Measurements from ENCODE around the gene ARCN1. TPM values are rescaled to one million over a fixed set of nuclear protein-coding genes. Genes with fewer than 3 reads are reported as not detected.

ARCN1 gene
- total and polyA plus RNA-seq, 2 donors from 2014 or later = 64.7 to 107 TPM

GRCh38 chr11:118524757-118525470 is 47.3 kb upstream of the ARCN1 start:
- Histone ChIP-seq H3K27ac (ENCODE audit: low read depth in 2 of 2, low read length in 2 of 2) (no peak overlapping the region), H3K9ac (ENCODE audit: low read length in 3 of 3) (no peak overlapping the region), H3K4me1 (ENCODE audit: control insufficient read depth in 2 of 3, insufficient read depth in 2 of 3, low read depth in 1 of 3, low read length in 3 of 3) (peaks cover 0 to 18% (median 12%) of the 10 kb centered on the region in 3 donors), H3K27me3 (ENCODE audit: control insufficient read depth, insufficient read depth, low read length) (no peaks in the 10 kb centered on the region), H3K9me3 (ENCODE audit: control insufficient read depth in 2 of 3, insufficient read depth in 1 of 3, low read length in 3 of 3) (no peaks in the 10 kb centered on the region), H3K4me3 (ENCODE audit: low read length in 3 of 3) (no peak overlapping the region), H3K36me3 (ENCODE audit: control insufficient read depth in 2 of 3, insufficient read depth in 3 of 3, low read length in 3 of 3) (peaks cover 7 to 28% (median 27%) of the 10 kb centered on the region in 3 donors)
- no peak for DNase-seq
- no peak for TF ChIP-seq CTCF (IDR thresholded peaks at IDR 0.05; ENCODE audit: borderline replicate concordance, extremely low read depth, insufficient read depth)
- no peak for FAIRE-seq
- intact Hi-C loops (cut with DNase I) = no loop called here

- no peak for TF ChIP-seq CTCF (IDR thresholded peaks at IDR 0.05; ENCODE audit: borderline replicate concordance, extremely low read depth, insufficient read depth)
- DNase-seq (no peak), FAIRE-seq (no peak)
- peaks cover 3 to 22% (median 19%) of the 10 kb centered on the region in 3 donors for H3K4me1 ChIP-seq (ENCODE audit: control insufficient read depth in 2 of 3, insufficient read depth in 2 of 3, low read depth in 1 of 3, low read length in 3 of 3)
- no peaks in the 10 kb centered on the region for H3K27me3 ChIP-seq (ENCODE audit: control insufficient read depth, insufficient read depth, low read length)
- intact Hi-C loops (cut with DNase I) = no loop called here
- no peak overlapping the region for H3K9ac ChIP-seq (ENCODE audit: low read length in 3 of 3)
- H3K27ac ChIP-seq (ENCODE audit: low read depth in 2 of 2, low read length in 2 of 2) = peak overlapping the region in 1 of 2 donors; percentile 19
- peaks cover 4 to 18% (median 10%) of the 10 kb centered on the region in 3 donors for H3K36me3 ChIP-seq (ENCODE audit: control insufficient read depth in 2 of 3, insufficient read depth in 3 of 3, low read length in 3 of 3)
- H3K4me3 ChIP-seq (ENCODE audit: low read length in 3 of 3) = peak overlapping the region in 1 of 3 donors; percentile 85
- no peaks in the 10 kb centered on the region for H3K9me3 ChIP-seq (ENCODE audit: control insufficient read depth in 2 of 3, insufficient read depth in 1 of 3, low read length in 3 of 3)
Measured at GRCh38 chr11:118526688-118527087, 45.5 kb upstream of the ARCN1 start.

- no peak for FAIRE-seq
Measured at GRCh38 chr11:118527109-118527508, 45.1 kb upstream of the ARCN1 start, which contains the start of gene TTC36. Gene TTC36 (plus strand): TSS chr11:118527474. CDS start chr11:118527495, 21 bp downstream.

More at GRCh38 chr11:118527109-118527508, 45.1 kb upstream of the ARCN1 start, which contains the start of gene TTC36:
- no peaks in the 10 kb centered on the region for H3K9me3 ChIP-seq (ENCODE audit: control insufficient read depth in 2 of 3, insufficient read depth in 1 of 3, low read length in 3 of 3)
- DNase-seq = no peak
- TF ChIP-seq CTCF (IDR thresholded peaks at IDR 0.05; ENCODE audit: borderline replicate concordance, extremely low read depth, insufficient read depth) = no peak
- no peaks in the 10 kb centered on the region for H3K27me3 ChIP-seq (ENCODE audit: control insufficient read depth, insufficient read depth, low read length)
- intact Hi-C loops (cut with DNase I) = no loop called here
- peaks cover 4 to 14% (median 7%) of the 10 kb centered on the region in 3 donors for H3K36me3 ChIP-seq (ENCODE audit: control insufficient read depth in 2 of 3, insufficient read depth in 3 of 3, low read length in 3 of 3)
- peak within 1 kb of the TSS in 1 of 2 donors; percentile 19 for H3K27ac ChIP-seq (ENCODE audit: low read depth in 2 of 2, low read length in 2 of 2)
- H3K9ac ChIP-seq (ENCODE audit: low read length in 3 of 3) = no peak within 1 kb of the TSS
- H3K4me1 ChIP-seq (ENCODE audit: control insufficient read depth in 2 of 3, insufficient read depth in 2 of 3, low read depth in 1 of 3, low read length in 3 of 3) = peaks cover 3 to 22% (median 21%) of the 10 kb centered on the region in 3 donors
- peak within 1 kb of the TSS in 2 of 3 donors; percentile 36 to 85 for H3K4me3 ChIP-seq (ENCODE audit: low read length in 3 of 3)
